Stimulated activated CD4-positive, alpha-beta T cell treated with anti-CD3 and anti-CD28 coated beads, Interleukin-15, amount 100 ng/mL, for 1 hour (primary cell): Measurements from ENCODE around the gene RANBP3.
A peak's percentile ranks its signal among the peaks of the same experiment; 100 is the strongest.
"Not testable (repeated sequence)": the region's sequence is repeated elsewhere in the genome, so short reads cannot be mapped to it uniquely, and the experiment has no call there.

ENCODE experiments used
- DNase-seq, 2 donors: peaks; one replicate each; pipeline ENCODE4 v3.0.0-alpha.2; 2020; ENCODE audit warnings: low read depth in 1 of 2, low spot score in 1 of 2

Gene RANBP3

DNA sequence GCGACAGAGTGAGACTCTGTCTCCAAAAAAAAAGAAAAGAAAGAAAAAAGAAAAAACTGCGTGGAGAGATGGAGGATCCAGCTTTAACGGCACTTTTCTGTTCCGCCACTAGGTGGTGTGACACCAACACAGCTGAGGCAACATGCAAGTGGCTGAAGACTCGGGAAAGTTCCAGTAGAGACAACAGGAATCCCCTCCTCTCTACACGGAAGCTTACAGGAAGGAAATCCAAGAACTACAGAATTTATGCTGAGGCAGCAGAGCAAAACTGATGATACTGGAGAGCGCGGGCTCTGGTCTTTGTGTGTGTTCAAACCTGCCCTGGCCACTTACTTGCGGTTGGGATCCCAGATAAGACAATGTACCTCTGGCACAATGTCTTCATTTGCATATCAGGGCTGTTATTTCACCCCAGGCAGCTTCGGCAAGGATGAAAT lies 9.9 kb downstream of the RANBP3 start:
- peak in 1 of 2 donors; percentile 26 for DNase-seq

DNA sequence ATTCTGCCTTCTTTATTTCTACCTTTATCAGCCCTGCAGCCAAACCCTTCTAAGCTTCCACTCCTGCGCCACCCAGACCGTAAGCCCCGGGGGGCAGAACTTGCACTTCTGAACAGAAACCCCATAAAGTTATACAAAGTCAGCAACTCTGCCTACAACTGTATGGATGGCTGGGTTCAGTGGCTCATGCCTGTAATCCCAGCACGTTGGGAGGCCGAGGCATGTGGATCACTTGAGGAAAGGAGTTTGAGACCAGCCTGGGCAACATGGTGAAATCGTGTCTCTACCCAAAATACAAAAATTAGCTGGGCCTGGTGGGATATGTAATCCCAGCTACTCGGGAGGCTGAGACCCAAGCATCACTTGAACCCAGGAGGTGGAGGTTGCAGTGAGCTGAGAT lies 10.4 kb downstream of the RANBP3 start:
- no peak for DNase-seq

DNA sequence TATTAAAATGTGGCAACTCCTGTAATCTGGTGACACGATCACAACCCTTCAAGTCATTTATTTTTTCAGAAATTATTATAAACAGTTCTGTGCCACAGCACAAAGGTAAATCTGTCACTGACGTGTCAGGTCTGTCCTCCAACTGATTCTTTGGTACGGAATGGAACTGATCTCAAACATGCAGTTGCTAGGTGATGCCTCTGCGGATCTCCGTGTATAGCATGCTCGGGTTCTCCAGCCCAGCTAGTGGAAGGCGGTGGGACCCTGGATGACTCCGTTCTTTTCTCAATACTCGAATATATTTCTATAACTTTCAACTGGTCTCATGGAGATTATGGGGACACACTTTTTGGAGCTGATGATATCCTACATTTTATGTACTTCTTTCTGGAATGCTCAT lies 11.0 kb downstream of the RANBP3 start:
- no peak for DNase-seq

DNA sequence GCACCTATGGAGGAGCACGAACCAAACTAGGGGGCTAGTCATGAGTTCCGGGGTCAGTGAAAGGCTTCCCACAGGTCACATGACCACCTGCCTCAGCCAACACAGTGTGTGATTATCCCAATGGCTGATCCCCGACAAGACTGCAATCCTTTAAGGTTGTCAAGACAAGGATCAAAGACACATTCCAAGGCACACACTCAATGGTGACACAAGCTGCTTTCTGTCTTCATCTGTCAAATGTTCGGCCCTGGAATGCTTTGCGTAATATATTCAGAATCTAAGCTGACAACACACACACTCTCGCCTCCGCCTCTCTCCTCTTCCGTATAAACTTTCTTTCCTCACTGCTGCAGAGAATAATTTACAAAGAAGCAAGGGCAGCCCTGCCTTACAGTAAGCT lies 11.7 kb downstream of the RANBP3 start:
- no peak for DNase-seq

DNA sequence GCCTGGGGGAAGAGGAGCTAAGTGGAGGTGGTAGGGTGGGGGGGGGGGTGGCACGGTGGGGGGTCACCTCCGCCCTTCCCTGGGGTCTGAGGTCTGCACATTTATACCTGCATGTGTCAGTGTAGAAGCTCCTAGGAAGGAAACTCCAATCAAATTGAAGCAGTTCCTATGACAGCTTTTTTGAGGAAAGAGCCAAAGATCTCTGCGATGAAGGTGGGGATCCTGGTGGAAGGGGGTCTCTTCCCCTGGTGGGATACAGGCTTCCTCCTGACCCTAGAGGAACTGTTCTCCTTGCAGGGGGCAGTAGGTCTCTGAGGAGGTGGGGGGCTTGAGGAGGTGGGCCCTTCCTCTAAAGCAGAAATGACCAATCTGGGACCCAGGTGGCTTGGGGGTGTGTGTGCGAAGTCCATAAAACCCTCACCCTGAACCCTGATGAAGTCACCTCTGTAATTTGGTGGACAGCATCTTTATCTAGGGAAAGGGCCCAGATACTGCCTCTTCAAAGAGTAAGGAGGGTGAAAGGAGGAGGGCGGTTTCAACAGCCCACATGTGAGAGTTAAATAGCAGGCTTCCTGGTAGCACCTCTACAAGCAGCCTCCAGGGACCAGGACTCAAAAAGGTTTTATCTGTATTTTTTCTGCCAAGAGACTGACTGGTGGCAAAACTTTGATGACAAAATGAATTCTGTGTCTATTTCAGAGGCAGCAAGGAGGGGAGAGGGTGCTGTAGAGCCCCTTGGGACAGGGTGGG lies 12.9 kb downstream of the RANBP3 start:
- DNase-seq = no peak

DNA sequence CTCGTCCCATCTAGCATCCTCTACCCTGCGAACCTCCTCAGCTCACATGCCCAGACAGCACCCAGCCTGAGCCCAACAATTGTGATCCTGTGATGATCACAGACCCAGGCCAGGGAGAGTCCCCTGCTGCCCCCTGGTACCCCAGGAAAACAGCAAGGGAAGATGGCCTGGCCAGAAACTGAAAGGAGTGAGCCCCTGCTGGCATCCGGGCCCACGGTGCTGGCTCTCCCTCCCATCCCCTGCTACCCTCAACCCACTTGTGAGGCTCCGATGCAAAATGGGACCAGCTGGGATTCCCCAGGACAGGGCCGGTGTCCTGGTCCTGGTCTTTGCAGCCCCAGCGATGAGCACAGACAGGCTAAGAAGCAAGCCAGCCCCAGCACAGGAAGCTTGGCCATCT lies 14.1 kb downstream of the RANBP3 start:
- DNase-seq = no peak

DNA sequence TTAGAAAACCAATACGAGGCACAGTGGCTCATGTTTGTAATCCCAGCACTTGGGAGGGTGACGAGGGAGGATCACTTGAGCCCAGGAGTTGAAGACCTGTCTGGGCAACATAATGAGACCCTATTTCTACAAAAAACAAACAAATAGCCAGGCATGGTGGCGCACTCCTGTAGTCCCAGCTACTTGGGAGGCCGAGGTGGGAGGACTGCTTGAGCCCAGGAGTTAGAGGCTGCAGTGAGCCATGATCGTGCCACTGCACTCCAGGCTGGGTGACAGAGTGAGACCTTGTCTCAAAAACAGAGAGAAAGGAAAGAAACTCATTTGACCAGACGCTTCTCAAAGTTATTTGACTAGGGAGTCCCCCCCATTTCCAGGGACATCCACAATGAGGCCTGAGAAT lies 14.7 kb downstream of the RANBP3 start:
- not testable (repeated sequence) for DNase-seq

DNA sequence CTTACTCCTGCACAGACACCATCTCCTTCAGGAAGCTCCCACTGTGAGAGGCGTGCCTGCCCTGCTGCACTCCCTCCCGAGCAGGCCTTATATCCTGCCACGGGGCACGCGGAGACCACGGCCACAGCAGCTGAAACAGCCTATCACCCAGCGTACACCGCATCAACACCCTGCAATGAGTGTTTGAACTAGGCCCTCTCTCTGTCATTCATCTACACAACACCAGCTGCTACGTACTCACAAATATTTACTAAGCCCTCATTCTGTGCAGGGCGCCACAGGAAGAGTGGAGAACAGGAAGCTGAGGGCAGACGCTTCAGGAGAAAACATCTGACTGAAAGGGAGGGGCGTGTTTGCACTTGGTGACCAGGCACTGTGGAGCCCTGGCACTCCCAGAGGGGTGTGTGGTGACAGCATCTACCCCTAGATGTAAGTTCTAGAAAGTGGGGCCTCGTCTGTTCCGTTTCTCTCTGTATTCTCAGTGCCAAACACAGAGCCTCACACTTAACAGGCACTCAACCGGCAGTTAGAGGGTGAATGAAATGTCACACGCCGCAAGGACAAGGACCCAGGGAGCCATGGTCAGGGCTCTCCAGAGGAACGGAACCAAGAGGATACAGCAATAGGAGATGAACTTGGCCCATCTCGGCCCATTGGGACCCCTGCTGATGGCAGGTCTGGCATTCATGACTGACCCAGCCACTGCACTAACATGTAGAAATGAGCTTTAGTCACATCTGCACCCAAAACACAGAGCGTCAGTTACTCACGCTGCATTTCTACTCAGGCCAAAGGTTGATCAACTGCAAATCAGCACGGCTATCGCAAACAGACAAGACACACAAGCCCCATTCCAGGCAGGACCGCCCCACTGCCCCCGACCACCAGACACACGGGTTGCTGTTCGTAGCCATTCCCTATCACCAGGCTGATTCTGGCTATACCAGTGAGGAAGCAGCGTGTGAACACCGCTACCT lies 15.7 kb downstream of the RANBP3 start:
- DNase-seq = peak in 1 of 2 donors; percentile 63

DNA sequence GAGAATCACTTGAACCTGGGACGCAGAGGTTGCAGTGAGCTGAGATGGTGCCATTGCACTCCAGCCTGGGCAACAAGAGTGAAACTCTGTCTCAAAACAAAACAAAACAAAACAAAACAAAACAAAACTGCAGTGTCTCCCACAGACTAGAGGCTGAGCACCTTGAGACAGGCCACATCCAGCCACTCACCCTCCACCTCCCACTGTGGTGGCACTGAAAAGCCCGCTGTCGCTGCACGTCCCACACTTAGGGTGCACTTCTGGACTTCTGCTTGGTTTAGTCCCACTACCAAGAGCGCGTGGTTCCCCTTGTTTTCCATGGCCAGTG lies 16.3 kb downstream of the RANBP3 start:
- DNase-seq = not testable (repeated sequence)

DNA sequence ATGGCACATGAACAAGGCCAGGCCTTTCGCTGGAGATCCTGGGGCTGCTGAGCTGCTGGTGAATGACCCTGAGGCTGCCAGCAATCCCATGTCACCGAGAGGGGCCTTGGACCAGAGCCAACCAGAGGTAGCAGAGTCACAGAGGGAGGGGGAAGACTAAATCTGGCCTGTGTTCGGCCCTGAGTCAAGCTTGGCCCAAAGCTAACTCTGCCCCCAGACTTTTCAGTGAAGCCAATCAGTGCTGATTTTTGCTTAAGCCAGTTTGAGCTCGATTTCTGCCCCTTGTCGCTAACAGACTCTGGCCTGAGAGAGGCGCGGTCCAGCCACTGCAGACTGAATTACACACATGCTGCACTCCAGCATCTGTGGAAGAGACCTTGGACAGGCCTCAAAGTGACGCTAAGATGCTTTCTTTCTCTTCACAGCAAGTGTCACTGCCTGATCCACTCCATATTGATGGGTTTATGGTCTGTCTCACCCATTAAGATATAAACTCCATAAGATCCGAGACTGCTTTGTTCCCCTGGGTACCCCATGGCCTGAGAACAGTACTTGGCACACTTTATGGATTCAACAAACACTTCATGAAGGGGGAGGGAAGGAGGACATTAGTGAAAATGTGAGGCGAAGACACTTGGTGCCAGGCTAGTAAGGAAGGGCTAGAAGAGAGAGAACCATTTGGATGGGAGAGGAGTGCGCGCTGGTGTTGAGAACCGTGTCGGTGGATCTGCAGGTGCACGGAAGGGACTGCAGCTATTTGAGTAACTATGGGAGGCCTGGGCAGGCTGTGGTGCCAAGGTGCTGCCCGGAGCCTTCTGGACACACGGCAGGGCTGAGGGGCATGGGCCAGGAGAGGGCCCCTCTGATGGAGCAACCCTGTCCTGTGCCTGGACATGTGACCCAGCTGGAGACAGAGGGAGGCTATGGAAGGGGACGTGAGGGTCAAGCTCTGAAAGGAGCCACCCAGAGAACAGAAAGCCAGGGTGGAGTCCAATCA lies 17.6 kb downstream of the RANBP3 start:
- no peak for DNase-seq

DNA sequence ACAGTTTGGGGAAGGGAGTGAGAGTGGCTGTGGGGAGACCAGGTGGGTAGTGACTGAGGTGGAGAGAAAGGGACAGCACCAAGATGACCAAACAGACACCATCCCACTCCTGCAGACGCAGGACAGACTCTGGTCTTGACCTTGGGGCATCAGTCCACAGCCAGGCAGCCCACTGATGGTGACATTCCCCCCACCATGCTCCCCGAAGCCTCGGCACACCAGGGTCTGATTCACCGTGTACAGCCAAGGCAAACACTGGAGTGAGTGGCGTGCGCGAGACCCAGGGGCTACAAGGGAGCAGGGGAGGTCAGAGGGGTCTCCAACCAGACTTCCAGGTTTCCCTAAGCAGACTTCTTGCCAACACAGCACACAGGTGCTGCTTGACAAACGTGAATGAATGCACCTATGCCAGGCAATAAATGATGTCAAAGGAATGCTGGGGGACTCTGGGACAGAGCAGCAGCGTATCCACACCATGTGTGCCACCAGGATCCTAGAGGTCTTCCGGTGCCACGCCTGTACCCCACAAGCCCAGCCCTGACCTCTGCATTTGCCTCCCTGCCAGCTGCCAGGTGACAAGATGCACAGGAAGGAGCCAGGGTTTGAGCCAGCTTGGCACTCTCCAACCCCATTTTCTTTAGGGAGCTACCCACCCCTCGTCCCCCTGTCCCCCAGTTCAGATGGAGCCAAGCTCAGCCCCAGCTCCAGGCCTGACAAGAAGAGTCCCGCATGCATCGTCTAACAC lies 18.5 kb downstream of the RANBP3 start:
- no peak for DNase-seq

DNA sequence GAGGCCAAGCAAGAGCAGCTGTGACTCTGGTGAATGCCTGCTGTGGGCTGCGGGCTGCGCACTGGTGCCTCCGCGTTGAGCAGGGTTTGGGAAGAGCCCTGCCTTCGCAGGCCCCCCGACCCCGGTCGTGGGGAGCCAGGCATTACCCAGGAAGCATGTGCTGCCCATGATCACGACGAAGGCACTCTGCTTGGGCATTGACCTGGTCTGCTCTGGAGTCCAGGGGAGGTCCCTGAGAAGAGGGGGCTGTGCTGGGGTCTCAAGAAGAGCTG lies 19.2 kb downstream of the RANBP3 start:
- no peak for DNase-seq

DNA sequence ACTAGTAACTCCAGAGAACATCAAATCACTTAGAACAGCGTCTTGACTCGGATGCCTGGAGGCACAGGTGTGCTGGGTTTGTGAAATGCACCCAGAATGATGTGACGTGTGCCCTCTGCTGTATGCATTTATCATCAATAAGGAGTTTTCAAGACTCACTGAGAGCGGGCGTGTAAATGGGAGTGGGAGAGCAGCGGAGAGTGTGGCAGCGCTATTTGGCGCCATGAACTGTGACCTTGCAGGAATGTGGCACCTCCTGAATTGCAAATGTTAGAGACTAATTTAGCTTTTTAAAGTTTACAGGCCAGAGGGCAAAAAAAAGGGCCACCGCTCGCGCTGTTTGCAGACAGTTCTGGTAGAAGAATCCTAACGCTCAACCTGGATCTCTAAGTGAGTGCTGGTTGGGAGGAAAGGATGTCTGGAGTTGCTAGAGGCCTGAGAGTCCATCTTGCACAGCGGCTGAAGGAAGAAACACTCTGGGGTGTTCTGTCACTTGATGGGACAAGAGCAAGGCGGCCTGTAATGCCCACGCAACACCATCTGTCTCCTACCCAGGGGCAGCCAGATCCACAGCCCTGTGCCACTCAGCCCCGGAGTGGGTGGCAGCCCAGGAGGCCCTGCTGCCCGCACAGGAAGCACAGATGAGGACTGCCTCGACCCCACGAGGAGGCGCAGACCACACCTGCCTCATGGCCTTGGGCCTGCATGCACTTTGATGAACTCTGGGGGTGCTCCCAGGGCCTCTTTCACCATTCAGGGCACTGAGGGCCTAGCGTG lies 19.7 kb downstream of the RANBP3 start:
- no peak for DNase-seq

DNA sequence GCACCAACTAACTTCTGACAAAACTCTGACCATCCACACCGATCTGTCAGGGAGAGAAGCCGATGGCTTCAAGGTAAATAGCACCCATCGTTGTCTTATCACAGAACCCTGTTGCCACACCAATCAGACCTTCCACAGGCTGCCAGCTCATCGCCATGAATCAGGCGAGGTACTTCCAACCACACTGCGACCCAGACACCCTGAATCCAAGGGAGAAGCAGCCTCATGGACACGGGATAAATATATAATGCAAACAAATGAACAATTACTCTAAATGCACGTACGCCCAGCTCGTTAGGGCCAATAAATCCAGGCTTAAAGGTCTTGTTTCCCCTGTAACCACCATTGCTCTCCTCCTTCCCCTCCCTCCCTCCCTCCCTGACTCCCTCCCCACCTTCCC lies 20.8 kb downstream of the RANBP3 start:
- no peak for DNase-seq

DNA sequence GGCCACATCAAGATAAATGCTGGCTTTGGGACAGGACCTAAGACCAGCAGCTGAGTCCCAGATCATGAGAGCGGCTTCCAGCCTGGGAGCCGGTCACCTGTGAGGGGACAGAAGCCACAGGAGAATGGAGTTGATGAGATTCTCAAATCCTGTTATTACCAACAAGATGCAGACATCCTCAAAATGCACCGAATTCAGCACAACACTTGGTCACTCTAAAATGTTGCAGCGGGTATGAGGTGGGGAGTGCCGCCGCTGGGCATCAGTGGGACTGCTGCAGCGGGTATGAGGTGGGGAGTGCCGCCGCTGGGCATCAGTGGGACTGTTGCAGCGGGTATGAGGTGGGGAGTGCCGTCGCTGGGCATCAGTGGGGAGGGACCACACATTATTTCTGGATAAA lies 21.2 kb downstream of the RANBP3 start:
- DNase-seq = no peak

DNA sequence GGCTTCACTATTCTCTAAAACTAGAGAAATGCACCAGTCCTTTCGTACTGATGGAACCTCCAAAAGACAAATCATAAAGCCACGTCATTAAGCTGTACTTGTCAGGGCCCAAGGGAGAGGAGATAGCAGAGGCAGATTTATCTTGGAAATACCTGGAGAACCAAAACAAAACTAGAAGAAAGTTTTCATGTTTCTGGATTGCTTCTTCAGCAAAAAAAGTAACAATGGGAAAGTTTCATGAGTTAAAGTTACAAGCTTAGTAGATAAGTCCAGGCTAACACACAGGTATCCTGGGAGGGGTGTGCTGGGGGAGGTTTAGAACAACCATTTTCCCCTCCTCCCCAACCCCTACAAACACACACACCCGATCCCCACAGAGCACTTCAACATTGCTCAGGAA lies 21.6 kb downstream of the RANBP3 start:
- no peak for DNase-seq

DNA sequence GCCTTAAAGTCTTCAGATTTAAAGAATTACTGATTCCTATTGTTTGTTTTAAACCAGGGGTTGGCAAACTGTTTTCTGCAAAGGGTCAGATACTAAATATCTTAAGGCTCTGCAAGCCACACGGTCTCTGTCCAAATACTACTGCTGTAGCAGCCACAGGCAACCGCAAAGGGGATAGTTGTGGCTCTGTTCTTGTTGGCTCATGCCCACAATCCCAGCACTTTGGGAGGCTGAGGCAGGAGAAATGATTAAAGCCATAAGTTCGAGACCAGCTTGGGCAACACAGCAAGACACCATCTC lies 22.4 kb downstream of the RANBP3 start:
- DNase-seq = no peak

DNA sequence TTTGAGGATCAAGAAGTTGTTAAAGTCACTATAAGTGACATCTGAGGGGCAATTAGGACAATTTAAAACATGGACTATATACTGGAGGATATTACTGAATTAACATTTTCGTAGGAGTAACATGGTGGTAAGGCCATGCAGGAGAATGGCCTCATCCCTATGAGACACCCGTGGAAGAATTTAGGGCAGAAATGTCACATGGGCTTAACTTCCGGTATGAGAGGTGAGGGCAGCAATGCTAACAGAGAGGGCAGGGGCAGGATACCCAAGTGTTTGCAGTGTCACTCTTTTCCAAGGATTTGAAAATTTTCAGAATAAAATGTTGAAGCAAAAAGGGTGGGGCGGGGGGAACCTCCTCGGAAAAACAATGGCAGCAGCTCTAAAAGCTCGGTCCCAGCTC lies 23.6 kb downstream of the RANBP3 start:
- DNase-seq = no peak

DNA sequence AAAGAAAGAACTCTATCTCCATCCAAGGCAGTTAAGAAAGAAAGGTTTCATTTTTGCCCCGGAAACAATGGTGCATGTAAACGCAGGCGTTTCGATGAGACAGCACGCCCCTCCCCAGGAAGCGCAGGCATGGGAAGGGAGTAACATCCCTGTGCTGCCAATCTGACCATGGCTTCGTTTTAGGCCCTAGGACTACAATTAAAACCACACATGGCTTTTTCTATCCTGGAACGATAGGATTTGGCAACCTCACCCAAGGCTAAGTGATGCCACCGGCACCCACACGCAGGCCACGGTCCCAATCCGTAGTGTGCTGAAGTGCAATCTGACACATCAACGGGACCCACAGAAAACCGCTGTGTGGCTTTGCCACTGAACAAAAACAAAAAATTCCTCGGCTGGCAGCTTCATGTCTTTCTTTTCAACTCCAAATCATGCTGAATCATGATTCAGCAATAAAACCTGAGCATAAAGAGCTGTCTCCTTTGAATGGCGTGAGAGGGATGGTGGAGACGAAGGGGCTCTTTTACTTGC lies 24.2 kb downstream of the RANBP3 start:
- DNase-seq = no peak

DNA sequence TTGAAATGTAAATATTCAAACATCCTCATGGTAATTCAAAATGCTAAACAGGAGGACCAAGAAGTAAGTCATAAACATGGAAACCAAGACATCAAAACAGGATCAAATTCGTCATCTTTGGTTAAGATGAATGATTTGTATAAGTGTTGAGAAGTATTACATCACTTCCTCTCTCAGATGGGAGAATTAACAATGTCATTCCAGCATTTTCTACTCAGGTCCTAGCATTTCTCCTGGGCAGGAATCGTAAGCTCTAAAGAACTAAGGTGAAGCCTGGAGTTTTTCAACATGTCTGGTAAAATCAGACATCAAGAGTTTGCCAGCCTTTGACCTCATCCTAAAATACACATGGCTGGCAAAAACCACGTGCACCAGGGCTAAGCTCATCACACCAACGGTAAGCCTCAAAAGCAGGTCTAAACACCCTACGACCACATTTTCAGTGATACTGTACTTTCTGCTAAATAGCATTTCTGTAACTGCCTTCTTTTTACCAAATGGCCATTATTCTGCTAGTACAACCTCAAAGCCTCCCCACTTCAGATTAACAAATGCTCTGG lies 24.8 kb downstream of the RANBP3 start:
- no peak for DNase-seq
